Activated naive CD4-positive, alpha-beta T cell treated with anti-CD3 and anti-CD28 coated beads, Interleukin-2, amount 10 ng/mL, durations not matched to agents 7 days and 5 days (primary cell): ENCODE data around the gene DPP3.
A peak's percentile ranks its signal among the peaks of the same experiment; 100 is the strongest.
"Not testable (repeated sequence)": the region's sequence is repeated elsewhere in the genome, so short reads cannot be mapped to it uniquely, and the experiment has no call there.

Experiments used
- CTCF ChIA-PET: fragments of 350-600 bp; sonication (Branson Sonifier 250); formaldehyde crosslinking; loops from one replicate; lab custom pipeline; 2021; ENCODE audit warnings: antibody characterized with exemption; lab: Charles Lee
- DNase-seq: peaks from one replicate; pipeline ENCODE4 v3.0.0-alpha.2; 2020
- H3K27ac Mint-ChIP-seq: one replicate; pipeline ENCODE4 v1.8.0; 2021; ENCODE audit warnings: mild to moderate bottlenecking, moderate library complexity, mixed read lengths
- H3K27me3 Mint-ChIP-seq: one replicate; pipeline ENCODE4 v1.8.0; 2021; ENCODE audit warnings: mild to moderate bottlenecking, mixed read lengths
- H3K36me3 Mint-ChIP-seq: one replicate; pipeline ENCODE4 v1.8.0; 2021; ENCODE audit warnings: mixed read lengths
- H3K4me1 Mint-ChIP-seq: one replicate; pipeline ENCODE4 v1.8.0; 2021; ENCODE audit warnings: mixed read lengths
- H3K4me3 Mint-ChIP-seq: one replicate; pipeline ENCODE4 v1.8.0; 2021; ENCODE audit warnings: mild to moderate bottlenecking, moderate library complexity, mixed read lengths
- H3K9me3 Mint-ChIP-seq: one replicate; pipeline ENCODE4 v1.8.0; 2021; ENCODE audit warnings: mixed read lengths

The DPP3 gene, protein sequence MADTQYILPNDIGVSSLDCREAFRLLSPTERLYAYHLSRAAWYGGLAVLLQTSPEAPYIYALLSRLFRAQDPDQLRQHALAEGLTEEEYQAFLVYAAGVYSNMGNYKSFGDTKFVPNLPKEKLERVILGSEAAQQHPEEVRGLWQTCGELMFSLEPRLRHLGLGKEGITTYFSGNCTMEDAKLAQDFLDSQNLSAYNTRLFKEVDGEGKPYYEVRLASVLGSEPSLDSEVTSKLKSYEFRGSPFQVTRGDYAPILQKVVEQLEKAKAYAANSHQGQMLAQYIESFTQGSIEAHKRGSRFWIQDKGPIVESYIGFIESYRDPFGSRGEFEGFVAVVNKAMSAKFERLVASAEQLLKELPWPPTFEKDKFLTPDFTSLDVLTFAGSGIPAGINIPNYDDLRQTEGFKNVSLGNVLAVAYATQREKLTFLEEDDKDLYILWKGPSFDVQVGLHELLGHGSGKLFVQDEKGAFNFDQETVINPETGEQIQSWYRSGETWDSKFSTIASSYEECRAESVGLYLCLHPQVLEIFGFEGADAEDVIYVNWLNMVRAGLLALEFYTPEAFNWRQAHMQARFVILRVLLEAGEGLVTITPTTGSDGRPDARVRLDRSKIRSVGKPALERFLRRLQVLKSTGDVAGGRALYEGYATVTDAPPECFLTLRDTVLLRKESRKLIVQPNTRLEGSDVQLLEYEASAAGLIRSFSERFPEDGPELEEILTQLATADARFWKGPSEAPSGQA

DNA sequence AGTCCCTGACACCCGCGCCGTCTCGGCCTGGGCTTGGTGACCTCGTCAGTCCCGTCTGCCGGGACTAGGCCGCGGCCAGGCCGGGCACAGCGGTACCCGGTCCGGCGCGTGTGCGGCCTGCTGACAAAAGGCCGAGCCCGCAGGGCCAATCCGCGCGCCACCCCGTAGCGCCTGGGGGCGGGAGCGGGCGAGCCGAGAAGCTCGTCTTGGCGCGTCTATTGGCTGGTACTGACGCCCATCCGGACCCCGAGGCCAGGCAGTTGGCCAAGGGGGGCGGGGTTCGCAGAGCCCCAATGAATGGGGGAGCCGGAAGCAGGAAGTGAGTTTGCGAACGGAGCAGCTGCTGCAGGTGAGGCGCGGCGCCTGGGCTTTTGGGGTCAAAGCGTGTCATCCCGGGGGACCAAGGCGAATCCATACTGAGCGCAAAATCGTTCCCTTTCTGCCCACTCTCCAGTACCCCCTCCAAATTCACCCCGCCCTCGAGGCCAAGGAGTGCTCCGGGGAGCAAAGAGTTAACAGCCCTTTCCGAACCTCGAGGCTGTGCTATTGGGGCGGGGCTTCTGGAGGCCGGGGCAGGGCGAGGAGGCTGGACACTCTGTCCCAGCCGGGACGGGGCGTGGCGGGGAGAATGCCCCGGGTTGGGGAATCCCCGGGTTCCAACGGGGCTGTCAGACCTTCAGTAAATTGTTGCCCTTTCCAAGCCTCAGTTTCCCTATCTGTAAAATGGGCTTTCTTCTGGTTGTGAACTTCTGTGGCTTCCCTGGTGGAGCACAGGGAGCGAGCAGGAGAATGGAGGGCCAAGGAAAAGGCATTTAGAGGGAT lies at the start of gene DPP3:
Gene DPP3 (plus strand): TSS at position 318 of the 822 bp plus-strand sequence. CDS start 1,767 bp downstream, outside the sequence.
- H3K36me3 Mint-ChIP-seq = peaks cover 6% of the 10 kb centered on the region
- peak within 1 kb of the TSS; percentile 89 for H3K4me3 Mint-ChIP-seq
- peak within 1 kb of the TSS; percentile 87 for H3K27ac Mint-ChIP-seq
- CTCF ChIA-PET = interaction anchor here (1.0 to 1.4 kb wide), 3 partner anchors 40 to 198 kb away, joined by 3 to 5 read pairs (median 5); partner anchors contain the start of gene RBM4B
- peak; percentile 98 for DNase-seq
- no peaks in the 10 kb centered on the region for H3K27me3 Mint-ChIP-seq
- H3K4me1 Mint-ChIP-seq = peaks cover 29% of the 10 kb centered on the region
- no peaks in the 10 kb centered on the region for H3K9me3 Mint-ChIP-seq

DNA sequence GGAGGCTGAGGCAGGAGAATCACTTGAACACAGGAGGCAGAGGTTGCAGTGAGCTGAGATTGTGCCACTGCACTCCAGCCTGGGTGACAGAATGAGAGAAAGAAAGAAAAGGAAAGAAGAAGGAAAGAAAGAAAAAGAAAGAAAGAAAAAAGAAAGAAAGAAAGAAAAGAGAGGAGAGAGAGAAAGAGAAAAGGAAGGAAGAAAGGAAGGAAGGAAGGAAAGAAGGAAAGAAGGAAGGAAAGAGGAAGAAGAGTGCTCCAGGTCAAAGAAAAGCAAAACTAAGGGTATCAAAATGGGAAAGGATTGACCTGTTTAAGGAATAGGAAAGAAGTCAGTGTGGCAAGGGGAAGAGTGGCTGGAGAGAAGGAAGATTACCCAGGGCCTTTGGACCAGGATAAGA lies 48.9 kb upstream of the DPP3 start:
- peaks cover 16% of the 10 kb centered on the region for H3K36me3 Mint-ChIP-seq
- not testable (repeated sequence) for DNase-seq, H3K9me3 Mint-ChIP-seq, H3K4me1 Mint-ChIP-seq, H3K4me3 Mint-ChIP-seq, H3K27ac Mint-ChIP-seq, H3K27me3 Mint-ChIP-seq
- CTCF ChIA-PET = interaction anchor here (1.1 to 2.0 kb wide), 3 partner anchors 10 to 18 kb away, joined by 3 to 4 read pairs (median 4); no protein-coding TSS in a partner anchor

DNA sequence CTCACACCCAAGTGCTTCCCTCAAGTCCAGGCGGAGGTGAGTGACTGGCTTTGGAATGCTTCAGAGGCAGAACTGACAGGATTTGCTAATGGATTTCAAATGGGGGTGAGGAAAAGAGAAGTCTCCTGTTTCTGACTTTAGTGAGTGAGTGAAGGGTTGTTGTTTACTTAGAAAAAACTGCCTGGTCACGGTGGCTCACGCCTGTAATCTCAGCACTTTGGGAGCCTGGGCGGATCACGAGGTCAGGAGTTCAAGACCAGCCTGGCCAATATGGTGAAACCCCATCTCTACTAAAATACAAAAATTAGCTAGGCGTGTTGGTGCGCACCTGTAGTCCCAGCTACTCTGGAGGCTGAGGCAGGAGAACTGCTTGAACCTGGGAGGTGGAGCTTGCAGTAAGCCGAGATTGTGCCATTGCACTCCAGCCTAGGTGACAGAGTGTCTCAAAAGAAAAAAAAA lies 48.3 kb upstream of the DPP3 start:
- peaks cover 22% of the 10 kb centered on the region for H3K36me3 Mint-ChIP-seq
- H3K27ac Mint-ChIP-seq, CTCF ChIA-PET, H3K4me3 Mint-ChIP-seq, H3K27me3 Mint-ChIP-seq, DNase-seq, H3K4me1 Mint-ChIP-seq, H3K9me3 Mint-ChIP-seq: not testable (repeated sequence)

DNA sequence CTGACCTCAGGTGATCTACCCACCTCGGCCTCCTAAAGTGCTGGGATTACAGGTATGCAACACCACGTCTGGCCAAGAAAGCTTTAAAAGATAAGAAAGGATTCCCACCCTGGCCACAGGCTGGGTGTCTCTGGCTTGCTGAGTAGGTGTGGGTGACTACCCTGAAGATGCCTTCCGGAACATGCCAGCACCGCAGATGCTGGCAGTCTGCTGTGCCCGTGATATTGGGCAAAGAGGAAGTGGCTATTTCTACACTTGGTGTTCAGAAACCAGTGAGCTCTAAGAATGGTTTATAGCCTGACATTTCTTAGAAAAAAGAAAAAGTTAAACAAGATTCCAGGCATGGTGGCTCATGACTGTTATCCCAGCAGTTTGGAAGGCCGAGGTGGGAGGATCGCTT lies 47.6 kb upstream of the DPP3 start:
- Mint-ChIP-seq H3K9me3 (no peaks in the 10 kb centered on the region), H3K36me3 (peaks cover 23% of the 10 kb centered on the region), H3K27ac (peak overlapping the region; percentile 37), H3K4me1 (peaks cover 9% of the 10 kb centered on the region), H3K27me3 (no peaks in the 10 kb centered on the region), H3K4me3 (no peak overlapping the region)
- no peak for DNase-seq
- CTCF ChIA-PET = no interaction called here

DNA sequence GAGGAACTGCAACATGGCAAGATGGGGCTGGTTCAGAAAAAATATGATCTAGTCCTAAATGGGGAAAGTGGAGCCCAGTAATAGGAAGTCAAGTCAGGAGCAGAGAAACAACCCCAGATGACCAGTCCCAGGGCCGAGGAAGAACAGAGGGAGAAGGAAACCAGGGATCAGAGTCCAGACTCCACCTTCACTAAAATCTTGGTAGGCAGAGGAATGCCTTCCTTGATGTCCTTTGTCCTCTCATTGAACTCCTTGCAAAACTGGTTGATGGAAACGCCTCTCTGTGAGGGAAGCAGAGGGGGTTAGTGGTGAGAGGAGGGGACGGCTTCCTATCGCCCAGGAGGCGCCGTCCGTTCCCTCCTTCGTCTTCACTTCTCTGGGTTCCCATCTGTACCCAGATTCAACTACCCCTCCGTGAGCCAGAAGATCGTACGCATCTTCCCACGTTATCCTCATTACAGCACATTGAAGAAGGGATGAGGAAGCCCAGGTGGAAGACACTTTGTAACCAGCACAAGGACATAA lies 42.2 kb upstream of the DPP3 start:
- H3K9me3 Mint-ChIP-seq = peaks cover 3% of the 10 kb centered on the region
- peaks cover 19% of the 10 kb centered on the region for H3K36me3 Mint-ChIP-seq
- DNase-seq = no peak
- CTCF ChIA-PET = interaction anchor here (1.2 to 2.1 kb wide), 12 partner anchors 8 to 301 kb away, joined by 3 to 18 read pairs (median 8); partner anchors contain the start of genes NPAS4 and RBM4B
- H3K4me3 Mint-ChIP-seq = peak overlapping the region; percentile 88
- peak overlapping the region; percentile 90 for H3K27ac Mint-ChIP-seq
- no peaks in the 10 kb centered on the region for H3K27me3 Mint-ChIP-seq
- H3K4me1 Mint-ChIP-seq = peaks cover 19% of the 10 kb centered on the region

DNA sequence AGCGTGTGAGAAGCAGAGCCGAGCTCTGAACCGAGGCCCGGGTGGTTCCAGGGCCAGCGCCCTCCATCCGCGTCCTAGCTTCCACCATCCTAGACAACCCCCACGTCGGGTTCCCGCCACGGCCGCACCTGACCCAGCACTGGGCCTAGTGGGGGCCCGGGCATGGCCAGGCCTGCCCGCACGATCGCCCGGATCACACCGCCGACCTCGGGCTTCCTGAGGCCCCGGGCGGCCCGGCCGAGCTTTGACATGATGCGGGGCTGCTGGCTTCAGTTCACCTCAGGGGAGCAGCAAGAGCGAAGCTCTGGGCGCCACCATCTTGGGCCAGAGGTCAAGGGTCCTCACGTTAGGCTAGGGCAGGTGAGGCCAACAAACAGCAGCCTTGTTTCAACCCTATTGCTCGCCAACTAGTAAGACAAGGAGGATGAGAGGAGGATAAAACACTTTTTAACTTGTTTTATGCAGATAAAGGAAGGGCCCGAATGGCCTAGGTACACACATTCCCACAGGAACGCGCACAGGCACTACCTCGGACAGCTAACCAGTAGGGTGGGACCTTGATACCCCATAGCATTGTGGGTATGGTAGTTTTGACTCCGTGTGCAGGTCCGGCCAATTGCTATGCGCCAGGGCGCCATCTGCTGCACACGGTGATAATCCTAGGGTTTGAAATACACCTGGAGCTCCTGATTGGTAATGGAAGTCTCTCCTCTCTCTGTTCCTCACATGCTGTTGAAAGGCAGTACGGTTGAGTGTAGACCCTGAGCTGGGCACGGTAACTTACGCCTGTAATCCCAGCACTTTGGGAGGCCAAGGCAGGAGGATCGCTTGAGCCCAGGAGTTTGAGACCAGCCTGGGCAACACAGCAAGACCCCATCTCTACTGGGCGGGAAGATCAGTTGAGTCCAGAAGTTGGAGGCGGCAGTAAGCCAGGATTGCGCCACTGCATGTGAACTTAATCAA lies 41.4 kb upstream of the DPP3 start, which contains the start of gene MRPL11:
Gene MRPL11 (minus strand): TSS at position 345 of the 963 bp plus-strand sequence. CDS start 94 bp downstream, at position 251.
- Mint-ChIP-seq H3K4me3 (peak within 1 kb of the TSS; percentile 88), H3K9me3 (peaks cover 11% of the 10 kb centered on the region), H3K27ac (peak within 1 kb of the TSS; percentile 90), H3K27me3 (no peaks in the 10 kb centered on the region), H3K4me1 (peaks cover 19% of the 10 kb centered on the region), H3K36me3 (peaks cover 19% of the 10 kb centered on the region)
- CTCF ChIA-PET = interaction anchor here (0.6 to 2.1 kb wide), 22 partner anchors 8 to 300 kb away, joined by 3 to 18 read pairs (median 4); partner anchors contain the start of genes BBS1, NPAS4 and RBM4B
- DNase-seq = peak; percentile 94

DNA sequence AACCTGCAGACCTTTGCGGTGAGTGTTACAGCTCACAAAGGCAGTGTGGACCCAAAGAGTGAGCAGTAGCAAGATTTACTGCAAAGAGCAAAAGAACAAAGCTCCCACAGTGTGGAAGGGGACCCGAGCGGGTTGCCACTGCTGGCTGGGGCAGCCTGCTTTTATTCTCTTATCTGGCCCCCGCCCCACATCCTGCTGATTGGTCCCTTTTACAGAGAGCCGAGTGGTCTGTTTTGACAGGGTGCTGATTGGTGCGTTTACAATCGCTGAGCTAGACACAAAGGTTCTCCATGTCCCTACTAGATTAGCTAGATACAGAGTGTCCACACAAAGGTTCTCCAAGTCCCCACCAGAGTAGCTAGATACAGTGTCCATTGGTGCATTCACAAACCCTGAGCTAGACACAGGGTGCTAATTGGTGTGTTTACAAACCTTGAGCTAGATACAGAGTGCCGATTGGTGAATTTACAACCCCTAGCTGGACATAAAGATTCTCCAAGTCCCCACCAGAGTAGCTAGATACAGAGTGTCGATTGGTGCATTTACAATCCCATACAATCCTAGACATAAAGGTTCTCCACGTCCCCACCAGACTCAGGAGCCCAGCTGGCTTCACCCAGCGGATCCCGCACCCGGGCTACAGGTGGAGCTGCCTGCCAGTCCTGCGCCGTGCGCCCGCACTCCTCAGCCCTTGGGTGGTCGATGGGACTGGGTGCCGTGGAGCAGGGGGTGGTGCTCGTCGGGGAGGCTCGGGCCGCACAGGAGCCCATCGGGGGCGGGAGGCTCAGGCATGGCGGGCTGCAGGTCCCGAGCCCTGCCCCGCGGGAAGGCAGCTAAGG lies 39.9 kb upstream of the DPP3 start:
- Mint-ChIP-seq H3K36me3 (peaks cover 12% of the 10 kb centered on the region), H3K9me3 (peaks cover 12% of the 10 kb centered on the region), H3K4me1 (peaks cover 19% of the 10 kb centered on the region)
- not testable (repeated sequence) for H3K27ac Mint-ChIP-seq, H3K4me3 Mint-ChIP-seq, DNase-seq, H3K27me3 Mint-ChIP-seq
- CTCF ChIA-PET = interaction anchor here (0.8 to 1.6 kb wide), 6 partner anchors 22 to 255 kb away, joined by 3 to 5 read pairs (median 3); partner anchors contain the start of genes DPP3 and RBM4B

DNA sequence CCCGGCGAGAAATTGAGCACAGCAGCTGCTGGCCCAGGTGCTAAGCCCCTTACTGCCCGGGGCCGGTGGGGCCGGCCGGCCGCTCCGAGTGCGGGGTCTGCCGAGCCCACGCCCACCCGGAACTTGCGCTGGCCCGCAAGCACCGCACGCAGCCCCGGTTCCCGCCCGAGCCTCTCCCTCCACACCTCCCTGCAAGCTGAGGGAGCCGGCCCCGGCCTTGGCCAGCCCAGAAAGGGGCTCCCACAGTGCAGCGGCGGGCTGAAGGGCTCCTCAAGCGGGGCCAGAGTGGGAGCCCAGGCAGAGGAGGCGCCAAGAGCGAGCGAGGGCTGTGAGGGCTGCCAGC lies 39.3 kb upstream of the DPP3 start:
- Mint-ChIP-seq H3K4me1 (peaks cover 19% of the 10 kb centered on the region), H3K9me3 (peaks cover 12% of the 10 kb centered on the region)
- H3K27ac Mint-ChIP-seq, H3K27me3 Mint-ChIP-seq, H3K36me3 Mint-ChIP-seq, H3K4me3 Mint-ChIP-seq, DNase-seq: not testable (repeated sequence)
- CTCF ChIA-PET = interaction anchor here (0.8 to 1.6 kb wide), 4 partner anchors 23 to 255 kb away, joined by 3 to 5 read pairs (median 4); partner anchors contain the start of gene DPP3

DNA sequence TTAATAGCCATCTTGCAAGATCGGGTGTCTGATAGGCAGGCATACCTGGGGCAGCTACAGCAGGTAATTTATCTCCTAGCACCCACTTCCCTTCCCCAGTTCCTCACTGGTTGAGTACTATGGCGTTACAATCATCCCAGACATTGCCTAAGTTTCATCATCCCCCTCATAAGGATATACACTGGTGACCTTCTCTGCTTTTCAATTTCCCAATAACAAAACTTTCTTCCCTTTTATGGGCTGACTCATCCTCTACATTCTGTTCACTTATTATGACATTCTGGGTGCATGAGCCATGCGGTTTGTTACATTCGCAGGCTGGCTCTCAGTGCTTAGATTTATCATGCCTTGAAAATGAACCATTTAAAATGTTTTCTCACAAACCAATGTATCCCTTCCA lies 36.6 kb upstream of the DPP3 start:
- CTCF ChIA-PET = no interaction called here
- H3K9me3 Mint-ChIP-seq = peaks cover 12% of the 10 kb centered on the region
- no peaks in the 10 kb centered on the region for H3K36me3 Mint-ChIP-seq
- DNase-seq = no peak
- no peaks in the 10 kb centered on the region for H3K27me3 Mint-ChIP-seq
- H3K4me3 Mint-ChIP-seq = no peak overlapping the region
- H3K4me1 Mint-ChIP-seq = peaks cover 2% of the 10 kb centered on the region
- H3K27ac Mint-ChIP-seq = no peak overlapping the region

DNA sequence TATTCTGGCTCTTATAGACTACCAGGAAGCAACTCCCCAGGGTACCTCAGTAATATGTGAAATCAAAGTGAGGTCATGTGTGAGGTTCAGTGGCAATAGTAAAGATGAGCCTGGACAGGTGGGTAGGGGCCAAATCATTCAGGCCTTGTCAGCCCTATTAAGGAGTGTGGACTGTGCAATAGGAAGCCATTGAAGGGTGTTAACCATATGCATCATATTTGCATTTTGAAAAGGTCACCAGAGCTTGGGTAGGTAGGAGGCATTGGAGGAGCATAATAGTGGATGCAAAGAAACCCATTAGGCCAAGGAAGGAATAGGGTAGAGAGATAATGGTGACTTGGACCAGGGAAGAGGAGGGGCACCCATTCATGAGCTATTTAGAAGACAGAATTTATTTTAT lies 33.2 kb upstream of the DPP3 start:
- CTCF ChIA-PET = interaction anchor here (0.7 to 1.1 kb wide), 2 partner anchors 12 to 39 kb away, joined by 3 to 4 read pairs; no protein-coding TSS in a partner anchor
- H3K4me3 Mint-ChIP-seq = no peak overlapping the region
- H3K36me3 Mint-ChIP-seq = no peaks in the 10 kb centered on the region
- no peaks in the 10 kb centered on the region for H3K4me1 Mint-ChIP-seq
- DNase-seq = no peak
- H3K27ac Mint-ChIP-seq = no peak overlapping the region
- H3K27me3 Mint-ChIP-seq = peaks cover 15% of the 10 kb centered on the region
- peaks cover 12% of the 10 kb centered on the region for H3K9me3 Mint-ChIP-seq

DNA sequence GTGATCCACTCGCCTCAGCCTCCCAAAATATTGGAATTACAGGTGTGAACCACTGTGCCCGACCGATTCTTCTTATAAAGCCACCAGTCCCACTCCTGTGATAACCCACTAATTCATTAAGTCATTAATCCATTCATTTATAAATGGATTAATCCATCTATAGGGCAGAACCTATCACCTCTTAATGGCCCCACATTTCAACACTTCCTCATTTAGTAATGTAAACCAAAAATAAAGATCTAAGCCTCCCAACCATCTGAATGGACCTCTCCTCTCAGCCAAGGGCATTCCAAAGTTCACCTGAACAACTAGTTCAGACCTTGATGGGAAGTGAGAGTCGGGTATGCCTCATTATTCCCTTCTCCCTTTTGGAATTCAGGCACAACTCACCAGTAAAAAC lies 31.7 kb upstream of the DPP3 start:
- CTCF ChIA-PET = no interaction called here
- Mint-ChIP-seq H3K9me3 (peaks cover 4% of the 10 kb centered on the region), H3K4me1 (no peaks in the 10 kb centered on the region), H3K27ac (no peak overlapping the region), H3K27me3 (peaks cover 20% of the 10 kb centered on the region), H3K36me3 (no peaks in the 10 kb centered on the region), H3K4me3 (no peak overlapping the region)
- no peak for DNase-seq

DNA sequence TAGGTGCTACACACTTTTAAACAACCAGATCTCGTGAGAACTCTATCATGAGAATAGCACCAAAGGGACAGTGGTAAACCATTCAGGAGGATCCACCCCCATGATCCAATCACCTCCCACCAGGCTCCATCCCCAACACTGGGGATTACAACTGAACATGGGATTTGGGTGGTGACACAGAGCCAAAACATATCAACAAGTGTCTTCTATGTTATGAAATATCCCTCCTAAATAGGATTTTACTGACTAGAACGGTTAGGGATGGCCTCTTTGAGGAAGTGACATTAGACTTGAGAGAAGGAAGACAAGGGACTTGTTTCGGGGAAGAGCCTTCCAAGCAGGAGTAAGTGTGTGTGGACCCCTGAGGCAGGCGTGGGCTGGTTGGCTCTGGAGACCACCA lies 29.7 kb upstream of the DPP3 start:
- Mint-ChIP-seq H3K4me1 (peaks cover 17% of the 10 kb centered on the region), H3K9me3 (no peaks in the 10 kb centered on the region), H3K4me3 (no peak overlapping the region), H3K27ac (no peak overlapping the region), H3K27me3 (peaks cover 20% of the 10 kb centered on the region), H3K36me3 (no peaks in the 10 kb centered on the region)
- no peak for DNase-seq
- CTCF ChIA-PET = no interaction called here
